Measurements from ENCODE around the gene CLEC1A.
A peak's percentile ranks its signal among the peaks of the same experiment; 100 is the strongest.

The CLEC1A gene

DNA sequence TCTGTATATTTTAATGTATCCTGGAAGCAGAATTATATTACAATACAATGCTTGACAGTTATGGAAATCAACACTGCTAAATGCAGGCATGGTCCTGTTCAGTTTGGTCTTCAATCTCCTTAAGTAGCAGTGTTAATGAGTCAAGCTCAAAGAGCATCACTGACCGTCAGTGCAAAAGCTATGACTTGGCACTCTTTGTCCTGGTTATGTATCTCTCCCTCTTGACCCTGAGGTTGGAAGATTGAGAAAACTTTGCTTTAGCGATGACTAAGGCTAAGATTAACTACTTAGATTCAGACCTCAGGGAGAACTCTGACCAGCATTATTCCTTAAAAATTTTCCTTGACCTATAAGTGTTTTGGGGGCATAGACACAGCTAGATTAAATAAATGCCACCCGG, 20.3 kb upstream of the CLEC1A start:
- TF ChIP-seq, protein P1, sequence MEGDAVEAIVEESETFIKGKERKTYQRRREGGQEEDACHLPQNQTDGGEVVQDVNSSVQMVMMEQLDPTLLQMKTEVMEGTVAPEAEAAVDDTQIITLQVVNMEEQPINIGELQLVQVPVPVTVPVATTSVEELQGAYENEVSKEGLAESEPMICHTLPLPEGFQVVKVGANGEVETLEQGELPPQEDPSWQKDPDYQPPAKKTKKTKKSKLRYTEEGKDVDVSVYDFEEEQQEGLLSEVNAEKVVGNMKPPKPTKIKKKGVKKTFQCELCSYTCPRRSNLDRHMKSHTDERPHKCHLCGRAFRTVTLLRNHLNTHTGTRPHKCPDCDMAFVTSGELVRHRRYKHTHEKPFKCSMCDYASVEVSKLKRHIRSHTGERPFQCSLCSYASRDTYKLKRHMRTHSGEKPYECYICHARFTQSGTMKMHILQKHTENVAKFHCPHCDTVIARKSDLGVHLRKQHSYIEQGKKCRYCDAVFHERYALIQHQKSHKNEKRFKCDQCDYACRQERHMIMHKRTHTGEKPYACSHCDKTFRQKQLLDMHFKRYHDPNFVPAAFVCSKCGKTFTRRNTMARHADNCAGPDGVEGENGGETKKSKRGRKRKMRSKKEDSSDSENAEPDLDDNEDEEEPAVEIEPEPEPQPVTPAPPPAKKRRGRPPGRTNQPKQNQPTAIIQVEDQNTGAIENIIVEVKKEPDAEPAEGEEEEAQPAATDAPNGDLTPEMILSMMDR (IDR thresholded peaks at IDR 0.05; ENCODE audit: control insufficient read depth, extremely low read depth, insufficient read depth) = no peak
- DNase-seq (ENCODE audit: low read depth) = no peak
- H3K4me3 ChIP-seq (ENCODE audit: low read depth, low read length) = no peak overlapping the region

DNA sequence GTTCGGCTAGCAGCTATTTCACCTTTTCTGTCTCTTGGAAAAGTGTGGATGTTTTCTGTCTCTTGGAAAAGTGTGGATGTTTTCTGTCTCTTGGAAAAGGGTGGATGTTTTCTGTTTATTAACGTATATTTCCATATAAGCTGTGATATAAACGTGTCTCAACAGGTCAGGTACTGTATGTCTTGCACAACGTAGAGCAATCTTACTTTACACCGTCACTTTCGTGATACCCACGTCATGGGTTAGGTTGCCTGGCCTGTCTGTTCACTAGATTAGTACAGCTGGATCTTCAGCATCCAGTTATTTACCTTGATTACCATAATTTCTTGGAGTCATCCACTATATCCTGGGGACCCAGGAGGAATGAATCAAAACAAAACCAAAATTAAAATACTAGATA, 17.1 kb upstream of the CLEC1A start:
- DNase-seq (ENCODE audit: low read depth) = no peak
- TF ChIP-seq, protein P1 (IDR thresholded peaks at IDR 0.05; ENCODE audit: control insufficient read depth, extremely low read depth, insufficient read depth) = no peak
- H3K4me3 ChIP-seq (ENCODE audit: low read depth, low read length) = no peak overlapping the region

DNA sequence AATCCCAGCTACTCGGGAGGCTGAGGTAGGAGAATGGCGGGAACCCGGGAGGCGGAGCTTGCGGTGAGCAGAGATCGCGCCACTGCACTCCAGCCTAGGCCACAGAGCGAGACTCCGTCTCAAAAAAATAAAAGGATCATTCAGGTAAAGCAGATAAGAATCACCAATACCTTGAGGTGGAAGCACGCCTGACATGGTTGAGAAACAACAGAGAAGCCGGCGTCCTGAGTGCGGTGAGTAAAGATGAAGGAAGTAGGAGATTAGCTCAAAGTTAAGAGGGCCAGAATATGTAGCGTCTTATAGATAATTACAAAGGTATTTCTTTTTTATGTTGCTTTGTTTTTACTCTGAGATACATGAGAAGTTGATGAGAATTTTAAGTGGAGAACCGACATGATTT, 16.5 kb upstream of the CLEC1A start:
- no peak for DNase-seq (ENCODE audit: low read depth)
- no peak overlapping the region for H3K4me3 ChIP-seq (ENCODE audit: low read depth, low read length)
- TF ChIP-seq, protein P1 (IDR thresholded peaks at IDR 0.05; ENCODE audit: control insufficient read depth, extremely low read depth, insufficient read depth) = no peak

DNA sequence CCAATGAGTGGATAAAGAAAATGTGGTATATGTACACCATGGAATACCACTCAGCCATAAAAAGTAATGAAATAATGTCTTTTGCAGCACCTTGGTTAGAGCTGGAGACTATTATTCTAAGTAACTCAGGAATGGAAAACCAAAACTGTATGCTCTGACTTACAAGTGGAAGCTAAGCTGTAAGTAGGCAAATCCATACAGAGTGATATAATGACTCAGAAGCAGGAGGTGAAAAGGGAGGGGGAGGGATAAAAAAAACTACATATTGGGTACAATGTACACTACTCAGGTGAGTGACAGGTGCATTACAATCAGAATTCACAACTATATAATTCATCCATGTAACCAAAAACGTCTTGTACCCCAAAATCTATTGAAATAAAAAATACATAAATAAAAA, 15.1 kb upstream of the CLEC1A start:
- TF ChIP-seq, protein P1 (IDR thresholded peaks at IDR 0.05; ENCODE audit: control insufficient read depth, extremely low read depth, insufficient read depth) = no peak
- DNase-seq (ENCODE audit: low read depth) = no peak
- no peak overlapping the region for H3K4me3 ChIP-seq (ENCODE audit: low read depth, low read length)

DNA sequence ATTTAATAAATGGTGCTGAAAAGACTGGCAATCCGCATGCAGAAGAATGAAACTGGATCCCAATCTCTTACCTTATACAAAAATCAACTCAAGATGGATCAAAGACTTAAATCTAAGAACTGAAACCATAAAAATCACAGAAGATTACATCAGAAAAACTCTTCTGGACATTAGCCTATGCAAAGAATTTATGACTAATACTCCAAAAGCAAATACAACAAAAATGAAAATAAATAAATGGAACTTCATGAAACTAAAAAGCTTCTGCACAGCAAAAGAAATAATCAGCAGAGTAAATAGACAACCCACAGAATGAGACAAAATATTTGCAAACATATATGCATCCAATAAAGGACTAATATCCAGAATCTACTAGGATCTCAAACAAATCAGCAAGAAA, 14.3 kb upstream of the CLEC1A start:
- peak; percentile 41 for DNase-seq (ENCODE audit: low read depth)
- TF ChIP-seq, protein P1 (IDR thresholded peaks at IDR 0.05; ENCODE audit: control insufficient read depth, extremely low read depth, insufficient read depth) = no peak
- no peak overlapping the region for H3K4me3 ChIP-seq (ENCODE audit: low read depth, low read length)

DNA sequence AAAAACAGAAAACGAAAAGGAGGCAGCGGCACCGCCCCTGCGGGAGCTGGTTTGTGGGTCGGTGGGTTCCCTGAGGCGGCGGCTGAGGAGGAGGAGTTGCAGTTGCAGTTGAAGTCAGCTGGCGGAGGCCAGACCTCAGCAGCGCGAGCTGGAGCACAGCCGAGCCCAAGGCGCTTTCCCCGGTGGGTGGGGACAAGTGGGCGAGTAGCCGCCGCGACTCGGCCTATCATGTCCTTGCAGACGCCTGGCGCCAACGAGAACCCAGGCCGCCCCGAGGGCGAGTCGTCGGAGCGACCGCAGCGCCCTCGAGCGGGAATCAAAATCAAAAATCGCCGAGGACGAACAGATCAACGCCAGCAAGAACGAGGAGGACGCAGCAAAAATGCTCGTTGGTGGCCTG, 12.7 kb upstream of the CLEC1A start:
- no peak for DNase-seq (ENCODE audit: low read depth)
- H3K4me3 ChIP-seq (ENCODE audit: low read depth, low read length) = no peak overlapping the region
- TF ChIP-seq, protein P1 (IDR thresholded peaks at IDR 0.05; ENCODE audit: control insufficient read depth, extremely low read depth, insufficient read depth) = no peak

DNA sequence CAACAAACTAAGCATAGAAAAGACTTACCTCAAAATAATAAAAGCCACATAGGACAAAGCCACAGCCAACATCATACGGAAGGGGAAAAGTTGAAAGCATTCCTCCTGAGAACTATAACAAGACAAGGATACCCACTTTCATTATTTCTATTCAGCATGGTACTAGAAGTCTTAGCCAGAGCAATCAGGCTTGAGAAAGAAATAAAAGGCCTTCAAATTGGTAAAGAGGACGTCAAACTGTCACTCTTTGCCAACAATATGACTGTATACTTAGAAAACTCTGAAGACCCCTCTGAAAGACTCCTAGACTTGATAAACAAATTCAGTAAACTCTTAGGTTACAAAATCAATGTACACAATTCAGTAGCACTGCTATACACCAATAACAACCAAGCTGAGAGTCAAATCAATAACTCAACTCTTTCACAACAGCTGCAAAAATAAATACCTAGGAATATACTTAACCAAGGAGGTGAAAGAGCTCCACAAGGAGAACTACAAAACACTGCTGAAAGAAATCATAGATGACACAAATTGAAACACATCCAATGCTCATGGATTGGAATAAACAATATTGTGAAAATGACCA, 11.6 kb upstream of the CLEC1A start:
- TF ChIP-seq, protein P1 (IDR thresholded peaks at IDR 0.05; ENCODE audit: control insufficient read depth, extremely low read depth, insufficient read depth) = no peak
- no peak for DNase-seq (ENCODE audit: low read depth)
- H3K4me3 ChIP-seq (ENCODE audit: low read depth, low read length) = no peak overlapping the region
